8988T (cell line): ENCODE data around the gene UHRF1.
"Not testable (repeated sequence)": the region's sequence is repeated elsewhere in the genome, so short reads cannot be mapped to it uniquely, and the experiment has no call there.

Experiments used
- DNase-seq: peaks from one replicate; pipeline ENCODE4 v3.0.0; 2011

UHRF1 gene

DNA sequence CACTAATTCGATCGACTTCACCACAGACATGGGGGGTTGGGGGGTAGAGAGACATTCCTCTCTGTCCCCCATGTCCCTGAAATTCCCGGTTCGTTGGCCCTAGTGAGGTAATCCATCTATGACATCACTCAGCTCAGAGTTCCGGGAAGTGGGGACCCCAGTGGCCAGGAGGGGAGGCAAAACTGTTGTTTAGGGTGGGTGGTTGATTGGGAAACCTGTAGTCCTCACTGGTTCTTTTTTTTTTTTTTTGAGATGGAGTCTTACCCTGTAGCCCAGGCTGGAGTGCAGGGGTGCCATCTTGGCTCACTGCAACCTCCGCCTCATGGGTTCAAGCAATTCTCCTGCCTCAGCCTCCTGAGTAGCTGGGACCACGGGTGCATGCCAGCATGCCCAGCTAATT is 6.5 kb upstream of the UHRF1 start, which contains the start of gene ARRDC5:
Gene ARRDC5, minus strand, starts transcription at position 101 of the 400 bp plus-strand sequence. Its CDS starts 71 bp downstream, at position 30.
- DNase-seq: no peak

DNA sequence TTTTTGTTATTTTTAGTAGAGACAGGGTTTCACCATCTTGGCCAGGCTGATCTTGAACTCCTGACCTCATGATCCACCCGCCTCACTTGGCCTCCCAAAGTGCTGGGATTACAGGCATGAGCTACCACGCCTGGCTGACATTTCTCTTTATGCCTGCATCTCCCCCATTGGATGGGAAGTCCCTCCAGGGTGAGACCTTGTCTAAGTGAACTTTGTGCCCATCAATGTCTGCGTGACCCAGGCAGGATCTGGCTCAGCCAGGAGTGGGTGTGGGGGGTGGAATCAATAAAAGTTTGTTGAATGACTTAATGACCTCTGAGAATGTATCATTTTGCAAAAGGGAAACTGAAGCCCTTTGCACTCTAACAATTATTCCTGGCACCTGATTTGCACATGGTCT is 4.8 kb upstream of the UHRF1 start:
- DNase-seq: no peak

DNA sequence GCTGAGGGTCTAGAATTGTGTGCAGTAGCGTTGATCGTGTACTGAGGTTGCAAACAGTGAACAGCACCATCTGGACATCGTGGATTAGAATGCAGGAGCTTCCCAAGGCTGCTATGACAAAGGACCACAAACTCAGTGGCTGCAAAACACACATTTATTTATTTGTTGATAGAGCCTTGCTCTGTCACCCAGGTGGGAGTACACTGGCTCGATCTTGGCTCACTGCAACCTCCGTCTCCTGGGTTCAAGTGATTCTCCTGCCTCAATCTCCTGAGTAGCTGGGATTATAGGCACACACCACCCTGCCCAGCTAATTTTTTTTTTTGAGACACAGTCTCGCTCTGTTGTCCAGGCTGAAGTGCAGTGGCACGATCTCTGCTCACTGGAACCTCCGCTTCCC is 2.3 kb upstream of the UHRF1 start:
- no peak for DNase-seq

DNA sequence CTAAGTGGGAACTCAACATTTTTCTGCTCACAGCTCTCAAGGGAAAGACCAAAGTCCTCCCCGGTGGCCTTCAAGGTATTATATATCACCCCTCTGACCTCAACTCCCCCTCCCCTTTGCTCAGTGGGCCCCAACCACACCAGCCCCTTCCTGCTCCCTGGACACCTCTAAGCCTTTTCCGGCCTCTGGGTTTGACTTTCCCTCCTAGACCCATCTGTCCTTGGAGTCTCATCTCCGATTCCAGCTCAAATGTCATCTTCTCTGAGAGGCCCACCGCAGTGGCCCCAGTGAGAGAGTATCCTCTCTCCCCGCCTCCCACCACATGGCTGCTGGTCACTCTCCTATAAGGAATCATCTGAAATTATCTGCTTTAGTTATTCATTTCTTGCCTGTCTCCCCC is 941 bp upstream of the UHRF1 start:
- DNase-seq: no peak

DNA sequence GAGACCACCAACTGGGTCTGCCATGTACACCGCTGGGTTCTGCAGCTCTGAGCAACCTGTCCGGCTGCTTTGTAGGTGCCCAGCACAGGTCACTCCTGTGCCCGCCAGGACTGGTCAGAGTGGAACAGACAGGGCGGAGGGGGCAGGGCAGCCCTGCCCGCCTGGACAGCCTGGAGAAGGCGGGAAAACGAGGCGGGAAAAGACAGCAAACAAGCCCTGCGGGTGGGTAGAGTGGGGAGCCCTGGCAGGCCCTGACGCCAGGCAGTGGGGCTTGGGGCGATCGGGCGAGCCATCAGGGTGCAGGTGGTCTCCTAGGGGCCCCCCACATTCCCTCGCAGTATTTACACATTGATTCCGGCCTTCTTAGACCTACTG is 533 bp upstream of the UHRF1 start:
- no peak for DNase-seq

DNA sequence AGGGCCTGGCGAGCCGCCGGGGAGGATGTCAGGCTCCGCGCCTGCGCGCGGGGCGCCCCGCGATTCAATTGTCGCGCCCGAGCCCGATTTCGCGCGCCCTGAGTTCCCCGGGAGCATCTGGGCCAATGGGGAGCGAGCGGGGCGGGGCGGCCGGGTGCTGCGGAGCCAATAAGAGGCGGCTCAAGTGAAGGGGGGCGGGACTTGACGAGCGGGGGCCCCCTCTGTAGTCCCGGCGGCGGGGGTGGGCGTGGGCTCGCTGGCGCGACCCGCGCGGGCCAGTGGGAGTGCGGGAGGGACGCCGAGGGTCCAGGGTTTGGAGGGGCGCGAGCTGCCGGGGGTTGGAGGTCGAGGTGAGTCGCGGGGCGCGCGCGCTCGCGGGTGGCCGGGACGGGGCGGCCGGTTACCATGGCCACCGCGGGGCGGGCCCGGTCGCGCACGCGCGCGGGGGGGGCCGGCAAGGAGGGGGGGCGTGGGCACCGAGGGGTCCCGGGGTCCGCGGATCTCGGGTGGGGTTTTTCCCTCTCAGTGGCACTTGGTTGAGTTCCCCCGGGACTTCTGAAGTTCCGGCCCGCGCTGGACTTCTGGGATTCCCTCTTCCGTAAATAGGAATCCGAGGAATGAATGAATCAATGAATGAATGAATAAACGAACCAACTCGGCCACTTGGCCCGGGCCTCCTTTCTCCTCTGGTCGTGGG is 744 bp downstream of the UHRF1 start:
- DNase-seq: peak; percentile 88

DNA sequence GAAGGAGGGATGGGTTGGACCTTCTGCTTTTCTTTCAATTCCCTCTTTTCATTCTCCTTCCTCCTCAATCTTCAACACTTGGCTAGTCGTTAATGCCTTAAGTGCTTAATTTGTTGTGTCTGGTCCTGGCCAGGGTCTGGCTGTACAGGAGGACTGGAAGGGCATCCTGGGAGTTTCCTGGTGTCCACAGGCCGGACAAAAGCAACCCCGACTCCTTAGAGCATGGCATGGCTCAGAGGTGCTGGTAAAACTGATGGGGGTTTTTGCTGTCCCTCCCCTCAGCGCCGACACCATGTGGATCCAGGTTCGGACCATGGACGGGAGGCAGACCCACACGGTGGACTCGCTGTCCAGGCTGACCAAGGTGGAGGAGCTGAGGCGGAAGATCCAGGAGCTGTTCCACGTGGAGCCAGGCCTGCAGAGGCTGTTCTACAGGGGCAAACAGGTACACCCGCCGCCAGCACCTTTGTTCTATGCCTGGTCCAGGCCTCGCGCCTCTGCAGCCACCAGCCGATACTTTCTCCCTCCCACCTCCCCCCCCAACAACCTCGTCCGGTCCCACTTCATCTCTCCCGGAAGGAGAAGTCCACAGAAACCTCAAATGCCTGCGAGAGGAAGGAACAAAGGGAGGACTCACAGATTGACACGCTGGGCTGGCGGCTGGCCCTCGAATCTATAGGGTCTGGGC is 1.4 kb downstream of the UHRF1 start:
- no peak for DNase-seq

DNA sequence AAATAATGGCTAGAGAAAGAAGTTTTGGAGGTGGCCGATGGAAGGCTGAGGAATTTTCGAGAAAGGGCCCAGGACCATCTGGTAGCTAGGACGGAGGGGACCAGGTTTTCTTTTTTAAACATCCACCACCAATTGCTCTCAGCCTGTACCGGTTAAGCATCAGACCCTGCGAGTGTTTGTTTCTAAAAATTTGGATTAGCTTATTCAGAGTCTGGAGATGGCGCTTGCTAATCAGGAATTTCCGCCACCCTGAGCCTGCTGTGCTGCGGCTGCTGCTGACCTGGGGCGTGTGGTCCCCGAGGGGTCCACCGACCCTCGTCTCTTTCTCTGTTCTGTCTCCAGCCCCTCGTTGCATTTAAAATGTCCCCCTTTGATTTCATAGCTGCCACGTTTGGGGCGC is 2.0 kb downstream of the UHRF1 start:
- no peak for DNase-seq

DNA sequence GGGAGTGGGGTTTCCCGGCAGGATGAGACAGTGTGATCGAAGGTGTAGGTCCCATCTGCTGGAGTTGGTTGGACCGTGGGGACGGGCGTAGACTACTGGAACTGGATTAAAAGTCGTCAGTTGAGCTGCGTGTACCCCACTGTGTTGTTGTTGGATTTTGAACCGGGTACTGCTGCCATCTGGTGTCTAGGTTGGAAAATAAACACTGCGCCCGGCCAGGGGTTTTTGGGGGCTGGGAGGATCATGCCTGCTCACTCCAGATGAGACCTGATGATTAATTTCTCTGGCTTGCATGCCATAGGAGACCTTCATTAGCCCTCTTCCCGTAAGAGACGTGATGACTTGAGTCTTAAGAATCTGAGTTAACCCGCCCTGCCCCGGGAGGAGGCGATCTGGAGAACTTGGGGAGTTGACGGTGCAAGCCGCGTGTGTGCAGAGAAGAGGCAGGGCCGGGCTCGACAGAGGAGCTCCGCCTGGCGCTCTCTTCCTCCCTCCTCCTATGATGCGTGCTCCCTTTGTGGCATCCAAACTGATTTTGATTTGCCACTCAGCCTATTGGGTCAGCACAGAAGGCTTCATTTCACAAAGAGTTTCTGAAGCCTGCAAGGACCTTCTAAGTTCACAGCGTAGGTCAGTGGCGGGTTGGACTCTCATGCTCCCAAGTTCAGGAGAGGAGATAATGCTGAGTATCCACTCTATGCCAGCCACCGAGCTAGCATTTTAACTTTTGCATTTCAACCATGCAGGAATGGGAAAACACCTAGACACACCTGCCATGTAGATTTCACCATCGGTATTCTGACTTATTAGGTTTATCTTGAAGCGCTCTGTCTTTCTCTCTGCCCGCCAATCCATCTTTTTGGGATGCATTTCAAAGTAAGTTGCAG is 2.7 kb downstream of the UHRF1 start:
- DNase-seq: peak; percentile 76

DNA sequence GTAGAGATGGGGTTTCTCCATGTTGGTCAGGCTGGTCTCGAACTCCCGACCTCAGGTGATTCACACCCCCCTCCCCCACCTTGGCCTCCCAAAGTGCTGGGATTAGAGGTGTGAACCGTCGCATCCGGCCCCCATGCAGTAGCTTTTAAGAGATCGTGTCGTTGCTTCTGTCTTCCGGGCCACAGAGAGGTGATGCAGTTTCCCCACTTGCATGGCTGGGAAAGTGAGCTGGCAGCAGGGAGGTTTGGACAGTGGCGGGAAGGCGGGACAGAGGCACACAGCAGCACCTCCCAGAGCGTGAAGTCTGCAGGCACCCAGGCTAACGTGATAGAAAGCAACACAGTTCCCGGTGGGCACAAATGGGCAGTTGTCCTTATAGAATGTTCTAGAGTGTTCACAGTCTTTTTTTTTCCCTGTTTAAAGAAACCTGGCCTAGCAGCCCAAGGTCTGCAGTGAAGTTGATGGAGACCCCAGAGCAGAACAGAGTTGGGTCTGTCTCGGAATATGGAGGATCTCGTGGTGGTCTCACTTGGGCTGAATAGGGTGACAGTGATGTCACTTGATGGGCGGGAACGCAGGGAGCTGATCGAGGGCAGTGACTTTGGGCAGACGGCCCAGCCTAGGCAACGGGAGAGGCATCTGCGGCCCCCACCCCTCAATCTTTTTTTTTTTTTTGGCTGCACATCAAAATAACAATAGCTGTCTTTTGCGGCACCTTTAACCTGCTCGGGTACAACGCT is 4.9 kb downstream of the UHRF1 start:
- DNase-seq: no peak

DNA sequence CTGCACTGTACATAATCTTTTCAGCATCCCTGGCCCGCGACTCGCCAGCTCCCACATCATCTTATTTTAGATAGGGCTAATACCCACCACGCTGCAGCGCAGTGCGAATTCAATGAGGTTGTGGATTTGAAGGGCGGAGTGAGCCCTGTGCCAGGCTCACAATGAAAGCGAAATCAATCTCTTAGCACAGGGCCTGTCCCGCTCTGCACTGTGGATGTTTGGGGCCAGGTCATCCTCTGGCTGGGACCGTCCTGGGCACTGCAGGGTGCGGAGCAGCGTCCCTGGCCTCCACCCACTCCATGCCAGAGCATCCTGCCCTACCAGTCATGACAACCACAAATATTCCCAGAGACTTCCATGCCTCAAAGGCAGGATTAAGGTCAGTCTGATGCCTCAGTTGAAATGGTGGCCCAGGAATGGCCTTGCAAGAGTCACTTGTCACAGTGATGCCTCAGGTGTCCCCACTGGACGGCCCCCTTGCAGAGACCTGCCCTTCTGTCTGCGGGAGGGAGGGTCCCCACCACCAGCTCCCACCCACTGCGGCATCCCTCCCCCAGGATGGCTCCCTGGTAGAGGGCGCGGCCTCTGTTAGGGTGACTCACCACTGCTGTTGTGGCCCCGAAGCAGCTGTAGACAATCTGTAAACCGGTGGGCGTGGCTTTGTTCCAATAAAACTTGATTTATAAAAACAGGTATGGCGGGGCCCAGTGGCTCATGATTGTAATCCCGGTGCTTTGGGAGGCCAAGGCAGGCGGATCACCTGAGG is 5.6 kb downstream of the UHRF1 start:
- peak; percentile 71 for DNase-seq

DNA sequence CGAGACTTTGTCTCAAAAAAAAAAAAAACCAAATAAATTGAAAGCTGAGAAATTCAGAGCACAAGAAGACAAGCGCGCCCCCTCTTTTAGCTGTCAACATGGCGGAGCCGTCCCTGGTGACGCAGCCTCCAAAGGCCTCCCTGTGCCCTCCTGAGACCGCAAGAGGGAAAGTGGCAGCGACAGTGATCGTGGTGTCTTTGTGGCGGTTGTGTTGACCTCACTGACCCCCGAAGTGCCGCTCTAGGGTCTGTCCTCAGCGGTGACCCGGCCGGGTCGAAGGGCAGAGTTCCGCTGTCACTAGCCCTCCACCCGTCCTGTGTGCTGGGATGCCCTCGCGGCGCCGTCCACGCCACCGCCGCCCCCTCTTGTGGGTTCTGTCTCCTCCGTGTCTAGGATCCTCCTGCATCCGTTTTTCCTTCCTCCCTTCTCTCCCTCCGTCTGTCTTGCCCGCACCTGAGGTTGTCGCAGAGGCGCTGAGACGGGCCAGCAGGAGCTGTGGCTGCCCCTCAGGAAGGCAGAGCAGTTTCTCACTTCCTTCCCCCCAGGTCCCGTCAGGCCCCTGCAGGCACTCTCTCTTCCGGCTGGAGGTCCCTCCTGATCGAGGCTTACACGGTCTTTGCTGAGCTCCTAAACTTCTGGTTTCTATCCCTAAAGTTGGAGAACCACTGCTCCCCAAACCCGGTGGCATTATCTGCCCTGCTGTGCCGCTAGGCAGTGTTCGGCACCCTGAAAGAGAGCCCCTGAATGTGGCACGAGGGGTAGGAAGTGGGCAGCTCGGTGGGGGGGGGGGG is 7.2 kb downstream of the UHRF1 start:
- no peak for DNase-seq

DNA sequence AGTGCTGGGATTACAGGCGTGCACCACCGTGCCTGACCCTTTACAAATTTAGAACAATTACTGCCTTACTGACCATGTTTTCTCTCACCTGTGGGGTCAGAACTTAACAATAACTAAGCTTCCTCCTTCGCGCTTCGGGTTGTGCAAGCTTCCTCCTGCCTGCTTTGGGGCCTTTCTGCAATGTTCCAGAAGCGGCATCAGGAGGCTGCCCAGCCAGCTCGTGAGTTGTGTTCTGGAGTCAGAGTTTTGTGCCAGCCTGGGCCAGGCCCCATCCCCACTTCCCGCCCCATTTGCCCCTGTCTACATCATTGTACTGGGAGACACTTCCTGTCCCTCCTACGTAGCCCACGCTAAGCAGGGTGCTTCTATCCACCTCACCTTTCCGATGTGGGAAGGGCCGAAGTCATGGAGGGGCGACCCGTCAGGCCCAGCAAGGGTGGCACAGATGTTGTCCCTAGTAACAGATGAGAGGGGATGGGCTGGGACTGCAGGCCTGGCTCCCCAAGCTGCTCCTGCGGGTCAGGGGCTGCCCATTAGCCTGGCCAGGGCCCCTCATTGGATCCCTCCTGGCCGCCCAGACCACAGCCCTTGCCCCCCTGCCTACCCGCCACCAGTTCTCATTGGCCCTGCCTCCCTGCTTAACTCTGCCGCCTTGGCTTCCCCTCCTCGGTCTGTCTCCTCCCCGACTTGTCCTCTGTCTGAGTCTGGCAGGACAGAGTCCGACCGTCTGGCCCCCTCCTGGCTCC is 13.4 kb downstream of the UHRF1 start:
- no peak for DNase-seq

DNA sequence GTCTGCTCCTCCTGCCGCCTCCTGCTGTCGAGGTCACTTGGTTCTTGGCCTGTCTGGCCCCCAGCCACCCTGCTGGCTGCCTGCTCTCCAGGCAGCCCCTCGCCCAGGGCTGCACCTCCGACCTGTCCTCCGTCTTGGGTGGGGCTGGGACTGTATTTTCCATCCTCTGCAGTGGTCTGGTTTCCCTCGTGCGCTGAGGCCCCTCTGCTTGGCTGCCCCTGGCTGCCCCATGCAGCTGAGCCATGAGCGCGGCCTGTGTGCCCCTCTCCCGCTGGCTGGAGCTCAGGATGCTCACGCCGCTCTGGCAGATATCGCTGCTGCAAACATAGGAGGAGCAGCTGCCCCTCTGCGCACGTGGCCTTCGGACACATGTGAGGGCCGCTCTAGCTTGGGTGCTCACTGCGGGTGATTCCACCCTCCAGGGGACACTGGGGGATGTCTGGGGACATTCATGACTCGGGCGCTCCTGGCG is 14.0 kb downstream of the UHRF1 start:
- no peak for DNase-seq

DNA sequence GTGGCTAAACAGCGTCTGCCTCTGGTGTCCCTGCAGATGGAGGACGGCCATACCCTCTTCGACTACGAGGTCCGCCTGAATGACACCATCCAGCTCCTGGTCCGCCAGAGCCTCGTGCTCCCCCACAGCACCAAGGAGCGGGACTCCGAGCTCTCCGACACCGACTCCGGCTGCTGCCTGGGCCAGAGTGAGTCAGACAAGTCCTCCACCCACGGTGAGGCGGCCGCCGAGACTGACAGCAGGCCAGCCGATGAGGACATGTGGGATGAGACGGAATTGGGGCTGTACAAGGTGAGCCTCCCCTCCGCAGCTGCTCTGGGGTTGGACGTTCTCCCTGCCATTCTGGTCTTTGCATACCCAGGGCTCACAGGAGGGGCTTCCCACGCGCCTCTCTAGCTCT is 19.9 kb downstream of the UHRF1 start:
- DNase-seq: no peak

DNA sequence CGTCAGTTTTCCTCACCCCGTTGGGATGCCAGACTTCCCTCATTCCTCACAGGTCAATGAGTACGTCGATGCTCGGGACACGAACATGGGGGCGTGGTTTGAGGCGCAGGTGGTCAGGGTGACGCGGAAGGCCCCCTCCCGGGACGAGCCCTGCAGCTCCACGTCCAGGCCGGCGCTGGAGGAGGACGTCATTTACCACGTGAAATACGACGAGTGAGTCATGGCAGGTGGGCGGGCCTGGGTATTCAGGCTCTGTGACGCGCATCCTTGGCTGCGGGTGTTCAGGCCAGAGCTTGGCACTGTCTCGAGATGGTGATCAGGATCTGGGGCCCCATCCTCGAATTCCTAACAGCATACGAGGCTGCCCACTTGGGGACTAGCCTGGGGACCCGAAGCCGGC is 21.4 kb downstream of the UHRF1 start:
- DNase-seq: no peak

DNA sequence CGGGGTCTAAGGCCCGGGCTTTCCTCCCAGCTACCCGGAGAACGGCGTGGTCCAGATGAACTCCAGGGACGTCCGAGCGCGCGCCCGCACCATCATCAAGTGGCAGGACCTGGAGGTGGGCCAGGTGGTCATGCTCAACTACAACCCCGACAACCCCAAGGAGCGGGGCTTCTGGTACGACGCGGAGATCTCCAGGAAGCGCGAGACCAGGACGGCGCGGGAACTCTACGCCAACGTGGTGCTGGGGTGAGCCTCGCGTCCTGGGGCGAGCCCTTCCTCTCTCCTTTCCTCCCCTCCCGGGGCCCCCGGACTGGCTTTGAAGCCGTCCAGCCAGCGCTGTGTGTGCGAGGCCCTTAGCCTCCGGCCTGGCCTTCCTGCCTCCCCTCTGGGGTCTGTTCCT is 23.4 kb downstream of the UHRF1 start:
- no peak for DNase-seq

DNA sequence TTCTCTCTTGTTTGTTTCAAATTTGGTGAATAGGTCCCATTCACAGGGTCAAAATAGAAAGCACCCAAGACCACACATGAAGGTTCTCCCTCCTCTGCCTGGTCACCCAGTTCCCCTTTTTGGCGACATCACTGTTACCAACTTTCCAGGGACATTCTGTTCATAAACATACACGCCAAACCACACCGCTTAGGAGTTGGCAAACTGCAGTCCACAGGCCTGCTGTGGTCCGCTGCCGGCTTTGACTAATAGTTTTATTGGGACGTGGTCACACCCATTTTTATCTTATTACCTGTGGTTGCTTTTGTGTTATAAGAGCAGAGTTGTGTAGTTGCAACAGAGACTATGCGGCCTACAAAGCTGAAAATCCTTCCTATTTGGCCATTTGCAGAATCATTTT is 24.2 kb downstream of the UHRF1 start:
- no peak for DNase-seq

DNA sequence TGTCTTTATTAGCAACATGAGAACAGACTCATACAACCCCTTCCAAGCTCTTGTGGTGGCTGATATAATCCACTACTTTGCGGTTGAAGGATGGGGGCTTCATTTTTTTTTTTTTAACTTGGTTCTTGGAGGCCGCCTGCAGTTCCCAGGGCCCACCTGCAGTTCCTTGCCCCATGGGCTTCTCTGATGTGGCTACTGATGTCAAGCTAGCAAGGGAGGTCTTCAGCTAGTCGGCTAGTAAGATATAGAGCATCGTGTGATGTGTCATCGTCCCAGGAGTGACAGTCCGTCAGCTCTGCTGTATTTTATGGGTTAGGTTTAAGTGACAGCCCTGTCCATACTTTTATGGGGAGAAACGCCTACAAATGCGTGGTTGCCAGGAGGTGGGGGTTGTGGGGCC is 26.1 kb downstream of the UHRF1 start:
- no peak for DNase-seq

DNA sequence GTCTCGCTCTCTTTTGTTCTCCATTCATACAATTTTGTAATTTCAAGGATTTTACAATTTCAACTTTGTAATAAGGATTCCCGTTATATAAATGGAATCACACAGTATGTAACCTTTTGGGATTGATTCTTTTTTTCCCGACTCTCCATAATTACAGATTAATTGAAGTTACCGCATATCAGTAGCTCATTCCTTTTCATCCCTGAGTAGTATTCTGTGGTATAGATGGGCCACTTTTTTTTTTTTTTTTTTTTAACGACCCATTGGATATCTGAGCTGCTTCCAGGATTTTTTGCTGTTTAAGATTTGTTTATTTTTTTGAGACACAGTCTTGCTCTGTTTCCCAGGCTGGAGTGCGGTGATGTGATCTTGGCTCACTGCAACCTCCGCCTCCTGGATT is 27.8 kb downstream of the UHRF1 start:
- DNase-seq: no peak

DNA sequence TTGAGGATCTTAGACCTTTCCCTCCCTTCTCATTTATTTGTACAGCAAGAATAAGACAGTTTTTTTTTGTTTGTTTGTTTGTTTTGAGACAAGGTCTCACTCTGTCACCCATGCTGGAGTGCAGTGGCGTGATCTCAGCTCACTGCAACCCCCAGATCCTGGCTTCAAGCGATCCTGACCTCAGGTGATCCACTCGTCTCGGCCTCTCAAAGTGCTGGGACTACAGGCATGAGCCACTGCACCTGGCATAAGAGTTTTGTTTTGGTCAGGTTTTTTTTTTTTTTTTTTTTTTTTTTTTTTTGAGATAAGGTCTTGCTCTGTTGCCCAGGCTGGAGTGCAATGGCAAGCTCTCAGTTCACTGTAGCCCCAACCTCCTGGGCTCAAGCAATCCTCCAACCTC is 29.2 kb downstream of the UHRF1 start:
- not testable (repeated sequence) for DNase-seq
